ENCODE measurements around the gene PSD2. TPM values are rescaled to one million over a fixed set of nuclear protein-coding genes. Genes with fewer than 3 reads are reported as not detected.

The PSD2 gene
- total and polyA plus RNA-seq, 2 of the 13 experiments (the other 11 are each of a cell fraction or from before 2014, with no cell fraction given), result 0.07 TPM; not detected in 1

- no peak for DNase-seq (ENCODE audit: low spot score)
- no peak for FAIRE-seq
- Histone ChIP-seq H3K27me3 (ENCODE audit: control insufficient read depth in 1 of 2, insufficient read depth in 2 of 2, low read length in 2 of 2) (peaks cover 5 to 50% of the 10 kb centered on the region in 2 experiments; a peak in 3 of 5 replicates), H4K20me1 (ENCODE audit: insufficient read depth, low read length) (no peaks in the 10 kb centered on the region), H3K36me3 (replicated peaks in 1 of 2; ENCODE audit: control insufficient read depth in 1 of 2, insufficient read depth in 2 of 2, low read length in 2 of 2) (no peaks in the 10 kb centered on the region), H3K9ac (ENCODE audit: insufficient read depth, low read depth, low read length) (no peak overlapping the region), H3K79me2 (ENCODE audit: insufficient read depth, low read length) (no peaks in the 10 kb centered on the region), H3K4me2 (ENCODE audit: low read depth, low read length) (no peak overlapping the region), H3K4me3 (replicated peaks in 1 of 3; ENCODE audit: insufficient read depth in 1 of 3, low read depth in 2 of 3, low read length in 3 of 3) (no peak overlapping the region), H2AFZ (ENCODE audit: low read length) (no peak overlapping the region), H3K9me3 (ENCODE audit: low read length) (no peaks in the 10 kb centered on the region), H3K4me1 (ENCODE audit: insufficient read depth, low read length) (no peaks in the 10 kb centered on the region), H3K27ac (ENCODE audit: extremely low read length, insufficient read depth, low read length) (no peak overlapping the region)
- ATAC-seq, result no peak
- in situ Hi-C loops (cut with HindIII; ENCODE audit: extremely low pct_ligation_motif_present, low pct_unique_long_range_greater_than_20kb), result no loop called here
- intact Hi-C loops (cut with micrococcal nuclease; ENCODE audit: unreplicated experiment), result no loop called here
- POLR2A ChIA-PET, result no interaction called here
- CTCF ChIA-PET (ENCODE audit: low intra/inter-chr PET ratio, low total read pairs), result no interaction called here
- WGBS (ENCODE audit: low lambda C conversion rate), result 0% methylated on average over 2 of the region's 2 CpGs
- TF ChIP-seq FUBP1 (CRISPR knock-in tag; IDR thresholded peaks at IDR 0.05; ENCODE audit: borderline replicate concordance) (no peak), ARNT2 (CRISPR knock-in tag; IDR thresholded peaks at IDR 0.05; ENCODE audit: low read depth) (no peak), CEBPB (IDR thresholded peaks at IDR 0.05; ENCODE audit: borderline replicate concordance, low read depth, low read length) (no peak)
- BruUV-seq (replicated peaks), result no TSS peak
Measured at GRCh38 chr5:139889410-139889809, 93.8 kb downstream of the PSD2 start.

DNA sequence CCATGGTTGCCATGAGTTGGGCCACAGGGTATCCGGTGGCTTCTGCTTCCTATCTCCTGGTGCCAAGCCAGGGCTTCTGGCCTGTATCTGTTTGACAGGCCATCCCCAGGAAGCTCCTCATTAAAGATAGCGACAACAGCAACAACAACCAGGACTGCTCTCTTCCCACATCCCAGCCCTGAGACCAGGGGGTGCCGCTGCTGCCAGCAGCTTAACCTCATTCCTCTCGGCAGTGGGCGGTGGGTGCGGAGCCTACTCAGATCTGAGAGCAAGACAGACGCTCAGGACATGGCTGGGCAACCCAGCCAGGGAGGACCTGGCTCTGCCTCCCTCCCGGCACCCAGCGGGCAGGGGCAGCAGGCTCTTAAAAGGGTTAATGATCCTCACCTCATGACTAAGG, 98.3 kb downstream of the PSD2 start:
- peaks cover 1 to 66% of the 10 kb centered on the region in 2 experiments; a peak in 3 of 5 replicates for H3K27me3 ChIP-seq (ENCODE audit: control insufficient read depth in 1 of 2, insufficient read depth in 2 of 2, low read length in 2 of 2)
- ChIA-PET CTCF (ENCODE audit: low intra/inter-chr PET ratio, low total read pairs) (no interaction called here), POLR2A (no interaction called here)
- intact Hi-C loops (cut with micrococcal nuclease; ENCODE audit: unreplicated experiment) (no loop called here), in situ Hi-C loops (cut with HindIII; ENCODE audit: extremely low pct_ligation_motif_present, low pct_unique_long_range_greater_than_20kb) (no loop called here)
- H3K79me2 ChIP-seq (ENCODE audit: insufficient read depth, low read length), result no peaks in the 10 kb centered on the region
- H3K4me1 ChIP-seq (ENCODE audit: insufficient read depth, low read length), result no peaks in the 10 kb centered on the region
- no peak for FAIRE-seq
- no peaks in the 10 kb centered on the region for H3K36me3 ChIP-seq (replicated peaks in 1 of 2; ENCODE audit: control insufficient read depth in 1 of 2, insufficient read depth in 2 of 2, low read length in 2 of 2)
- H2AFZ ChIP-seq (ENCODE audit: low read length), result no peak overlapping the region
- no CpG with 5 or more reads among the region's 9 CpGs for WGBS (ENCODE audit: low lambda C conversion rate)
- BruUV-seq (replicated peaks), result no TSS peak
- no peak for ATAC-seq
- H3K9me3 ChIP-seq (ENCODE audit: low read length), result no peaks in the 10 kb centered on the region
- H3K4me2 ChIP-seq (ENCODE audit: low read depth, low read length), result no peak overlapping the region
- H3K9ac ChIP-seq (ENCODE audit: insufficient read depth, low read depth, low read length), result no peak overlapping the region
- no peak overlapping the region for H3K4me3 ChIP-seq (replicated peaks in 1 of 3; ENCODE audit: insufficient read depth in 1 of 3, low read depth in 2 of 3, low read length in 3 of 3)
- H3K27ac ChIP-seq (ENCODE audit: extremely low read length, insufficient read depth, low read length), result no peak overlapping the region
- H4K20me1 ChIP-seq (ENCODE audit: insufficient read depth, low read length), result no peaks in the 10 kb centered on the region
- DNase-seq (ENCODE audit: low spot score), result no peak
- no peak for TF ChIP-seq ZNF724P (CRISPR knock-in tag; IDR thresholded peaks at IDR 0.05; ENCODE audit: borderline replicate concordance)
- TF ChIP-seq MYC (CRISPR knock-in tag; IDR thresholded peaks at IDR 0.05; ENCODE audit: borderline replicate concordance), result no peak
- TF ChIP-seq MTA1 (CRISPR knock-in tag; IDR thresholded peaks at IDR 0.05; ENCODE audit: borderline replicate concordance), result no peak
- TF ChIP-seq ZNF558 (CRISPR knock-in tag; IDR thresholded peaks at IDR 0.05; ENCODE audit: borderline replicate concordance), result no peak
- TF ChIP-seq ARID4A (CRISPR knock-in tag; IDR thresholded peaks at IDR 0.05; ENCODE audit: borderline replicate concordance), result no peak
- TF ChIP-seq KDM5A (IDR thresholded peaks at IDR 0.05; ENCODE audit: borderline replicate concordance, low read length), result no peak
- no peak for TF ChIP-seq ZNF549 (CRISPR knock-in tag; IDR thresholded peaks at IDR 0.05)
- no peak for TF ChIP-seq ZBTB43 (CRISPR knock-in tag; conservative IDR thresholded peaks at IDR 0.05)

All from HepG2 (cell line).